HK-2 (cell line): ENCODE results near the gene OR2H2.

Source experiments
- DNase-seq: peaks from one replicate; pipeline ENCODE4 v3.0.0-alpha.2; 2018; ENCODE audit not compliant: unreplicated experiment

OR2H2 gene

DNA sequence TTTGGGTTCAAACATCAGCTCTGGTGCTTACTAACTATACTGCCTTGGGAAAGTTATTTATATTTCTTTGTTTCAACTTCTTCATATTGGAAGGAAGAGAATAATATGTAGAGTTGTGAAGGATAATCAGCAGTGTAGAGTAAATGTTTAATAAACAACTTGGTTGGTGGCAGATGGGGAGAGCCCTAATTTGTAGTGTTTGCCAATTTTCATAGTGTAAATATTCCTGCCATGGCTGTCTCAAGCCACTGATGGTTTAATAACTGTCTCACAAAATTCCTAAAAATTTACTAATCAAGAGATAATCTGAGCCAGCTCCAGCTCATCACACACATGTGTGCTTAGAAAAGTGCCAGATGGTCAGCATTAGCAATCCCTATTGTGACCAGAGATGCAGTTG is at the start of gene OR2H2:
Gene OR2H2, plus strand, starts transcription at position 301 of the 400 bp plus-strand sequence. CDS start 2,824 bp downstream, outside the sequence.
- no peak for DNase-seq

- DNase-seq, result no peak
These were observed 47.1 kb upstream of the OR2H2 start for GRCh38 chr6:29537714-29538403.

DNA sequence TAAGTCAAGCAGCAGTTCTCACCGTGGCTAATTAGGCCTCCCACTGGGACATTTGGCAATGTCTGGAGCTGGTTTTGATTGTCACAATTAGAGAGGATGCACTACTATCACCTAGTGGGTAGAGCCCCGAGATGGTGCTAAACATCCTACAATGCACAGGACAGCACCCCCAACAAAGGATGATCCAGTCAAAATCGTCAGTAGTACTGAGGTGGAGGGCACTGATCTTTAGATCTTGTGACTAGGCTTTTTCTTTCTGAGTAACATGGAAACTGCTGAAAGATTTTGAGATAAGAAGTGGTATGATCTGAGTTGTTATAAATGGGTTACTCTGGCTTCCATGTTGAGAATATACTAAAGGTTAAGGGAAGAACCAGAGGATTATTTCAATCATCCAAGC is 37.3 kb upstream of the OR2H2 start:
- DNase-seq, result no peak

- no peak for DNase-seq
These were observed 32.3 kb upstream of the OR2H2 start for GRCh38 chr6:29552512-29553051.

DNA sequence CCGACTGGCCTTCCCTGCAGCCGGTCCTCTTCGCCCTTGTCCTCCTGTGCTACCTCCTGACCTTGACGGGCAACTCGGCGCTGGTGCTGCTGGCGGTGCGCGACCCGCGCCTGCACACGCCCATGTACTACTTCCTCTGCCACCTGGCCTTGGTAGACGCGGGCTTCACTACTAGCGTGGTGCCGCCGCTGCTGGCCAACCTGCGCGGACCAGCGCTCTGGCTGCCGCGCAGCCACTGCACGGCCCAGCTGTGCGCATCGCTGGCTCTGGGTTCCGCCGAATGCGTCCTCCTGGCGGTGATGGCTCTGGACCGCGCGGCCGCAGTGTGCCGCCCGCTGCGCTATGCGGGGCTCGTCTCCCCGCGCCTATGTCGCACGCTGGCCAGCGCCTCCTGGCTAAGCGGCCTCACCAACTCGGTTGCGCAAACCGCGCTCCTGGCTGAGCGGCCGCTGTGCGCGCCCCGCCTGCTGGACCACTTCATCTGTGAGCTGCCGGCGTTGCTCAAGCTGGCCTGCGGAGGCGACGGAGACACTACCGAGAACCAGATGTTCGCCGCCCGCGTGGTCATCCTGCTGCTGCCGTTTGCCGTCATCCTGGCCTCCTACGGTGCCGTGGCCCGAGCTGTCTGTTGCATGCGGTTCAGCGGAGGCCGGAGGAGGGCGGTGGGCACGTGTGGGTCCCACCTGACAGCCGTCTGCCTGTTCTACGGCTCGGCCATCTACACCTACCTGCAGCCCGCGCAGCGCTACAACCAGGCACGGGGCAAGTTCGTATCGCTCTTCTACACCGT is 31.5 kb upstream of the OR2H2 start:
- DNase-seq, result no peak

GRCh38 chr6:29554764-29555163 is 30.2 kb upstream of the OR2H2 start:
- no peak for DNase-seq

DNA sequence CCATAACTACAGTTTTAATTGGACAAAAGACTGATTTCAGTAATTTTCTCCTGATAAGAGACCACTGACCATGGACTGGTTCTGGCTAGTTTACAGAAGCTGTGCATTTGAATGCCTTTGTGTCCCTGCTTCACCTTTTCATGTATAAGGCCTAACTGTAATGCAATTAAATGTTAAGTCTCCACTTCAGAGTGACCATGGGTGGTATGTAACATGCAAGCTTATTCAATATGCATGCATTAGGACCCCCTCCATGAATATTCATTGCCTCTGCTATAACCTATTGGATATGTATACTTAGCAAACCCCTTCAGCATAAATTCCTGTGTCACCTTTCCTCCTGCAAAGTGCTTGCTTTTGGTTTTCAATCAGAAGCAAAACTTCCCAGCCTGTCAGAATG is 27.6 kb upstream of the OR2H2 start:
- DNase-seq, result no peak

GRCh38 chr6:29558439-29559079 is 26.4 kb upstream of the OR2H2 start:
- DNase-seq, result no peak

DNA sequence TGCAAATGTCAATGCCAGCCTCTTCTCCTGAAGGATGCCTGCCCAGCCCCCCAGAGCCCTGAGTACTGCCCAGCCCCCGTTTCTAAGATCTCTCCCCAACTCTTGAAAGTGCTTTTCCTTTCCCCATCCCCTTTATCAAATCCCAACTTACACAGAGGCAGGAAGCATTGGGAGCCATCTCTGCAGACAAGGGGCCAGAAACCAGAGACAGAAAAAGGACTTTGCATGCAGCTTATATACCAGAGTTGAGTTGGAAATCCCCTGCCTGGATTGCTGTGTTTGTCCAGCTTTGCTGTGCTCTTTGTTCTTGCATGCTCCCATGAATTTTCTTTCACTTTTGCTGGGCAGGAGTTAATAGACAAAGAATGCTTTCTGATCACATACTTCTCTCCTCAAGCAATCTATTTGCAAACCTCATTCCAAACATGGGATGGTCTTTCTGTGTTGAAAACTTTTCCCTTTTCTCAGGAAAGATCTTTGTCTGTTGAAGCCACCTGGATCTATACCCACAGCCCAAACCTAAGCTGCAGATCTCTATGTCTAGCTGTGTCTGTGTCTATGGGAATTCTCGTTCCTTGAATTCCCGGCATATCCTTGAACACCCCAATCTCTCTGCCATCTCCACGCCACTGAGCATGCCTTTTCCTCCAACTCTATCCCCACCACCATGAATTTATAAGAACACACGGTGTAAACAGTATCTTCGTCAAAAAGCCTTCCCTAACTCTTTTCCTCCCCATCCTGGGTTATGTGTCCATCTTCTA is 25.2 kb upstream of the OR2H2 start, which contains the start of gene UBD:
Gene UBD, minus strand, starts transcription at position 209 of the 764 bp plus-strand sequence. Its CDS starts 31 bp downstream, at position 178.
- DNase-seq, result no peak

DNA sequence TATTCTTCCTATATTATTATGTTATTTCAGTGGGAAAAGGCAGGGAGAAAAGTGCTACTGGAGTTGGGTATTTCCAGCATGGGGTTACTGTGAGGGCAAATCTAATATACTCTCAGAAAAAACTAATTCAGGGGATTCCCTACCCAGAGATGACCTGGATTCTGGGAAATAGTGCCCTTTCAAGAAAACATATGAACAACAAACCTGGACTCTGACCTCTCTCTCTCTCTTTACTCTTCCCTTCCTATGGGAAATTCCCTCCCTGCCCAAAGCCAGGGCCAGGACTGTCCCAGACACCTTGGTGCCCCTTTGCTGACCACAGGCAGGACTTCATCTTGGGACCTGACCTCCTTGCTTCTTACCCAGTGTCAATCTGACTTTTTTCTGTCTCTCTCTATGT is 23.8 kb upstream of the OR2H2 start:
- DNase-seq, result no peak

DNA sequence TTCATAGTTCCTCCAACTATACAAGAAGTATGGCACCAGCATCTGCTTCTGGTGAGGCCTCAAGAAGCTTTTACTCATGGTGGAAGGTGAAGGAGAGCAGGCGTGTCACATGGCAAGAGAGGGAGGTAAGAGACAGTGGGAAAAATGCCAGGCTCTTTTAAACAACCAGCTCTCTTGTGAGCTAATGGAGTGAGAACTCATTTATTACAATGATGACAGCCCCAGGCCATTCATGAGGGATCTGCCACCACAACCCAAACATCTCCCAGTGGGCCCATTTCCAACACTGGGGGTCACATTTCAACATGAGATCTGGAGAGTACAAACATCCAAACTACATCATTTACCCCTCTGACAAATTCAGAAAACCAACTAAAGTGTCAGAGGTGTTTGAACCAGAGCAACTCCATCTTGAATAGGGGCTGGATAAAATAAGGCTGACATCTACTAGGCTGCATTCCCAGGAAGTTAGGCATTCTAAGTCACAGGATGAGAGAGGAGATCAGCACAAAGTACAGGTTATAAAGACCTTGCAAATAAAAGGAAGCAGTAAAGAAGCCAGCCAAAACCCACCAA is 23.2 kb upstream of the OR2H2 start:
- no peak for DNase-seq

- no peak for DNase-seq
These were observed 21.4 kb upstream of the OR2H2 start for GRCh38 chr6:29563435-29563965.

DNA sequence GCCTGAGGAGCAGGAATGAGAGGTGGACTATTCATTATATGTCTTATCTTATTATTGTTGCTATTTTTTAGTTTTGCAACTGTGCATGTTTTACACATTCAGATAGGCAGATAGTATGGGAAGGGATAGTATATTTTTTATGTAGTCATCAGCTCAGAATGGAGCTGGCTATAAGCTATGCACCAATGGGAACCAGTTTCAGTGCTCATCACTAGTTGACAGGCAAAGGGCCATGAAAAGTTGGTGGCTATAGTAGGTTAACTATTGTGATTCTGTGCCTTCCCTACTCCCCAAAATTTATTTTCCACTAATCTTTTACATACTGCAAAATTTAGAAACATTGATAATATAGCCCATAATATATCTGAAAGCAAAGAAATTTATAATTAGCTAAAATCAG is 20.0 kb upstream of the OR2H2 start:
- DNase-seq, result no peak

DNA sequence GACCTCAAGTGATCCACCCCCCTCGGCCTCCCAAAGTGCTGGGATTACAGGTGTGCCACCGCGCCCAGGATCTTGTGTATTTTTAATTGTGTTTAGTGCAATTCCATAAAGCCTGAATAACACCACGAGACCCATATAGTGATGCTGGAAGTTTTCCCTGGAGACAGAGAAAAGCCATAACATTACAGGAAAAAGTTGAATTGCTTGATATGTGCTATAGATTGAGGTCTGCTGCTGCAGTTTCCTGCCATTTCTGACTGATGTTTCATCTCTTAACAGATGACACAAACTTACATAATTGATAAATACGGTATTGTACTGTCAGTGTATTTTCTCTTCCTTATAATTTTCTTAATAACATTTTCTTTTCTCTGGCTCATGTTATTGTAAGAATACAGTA is 18.1 kb upstream of the OR2H2 start:
- no peak for DNase-seq

DNA sequence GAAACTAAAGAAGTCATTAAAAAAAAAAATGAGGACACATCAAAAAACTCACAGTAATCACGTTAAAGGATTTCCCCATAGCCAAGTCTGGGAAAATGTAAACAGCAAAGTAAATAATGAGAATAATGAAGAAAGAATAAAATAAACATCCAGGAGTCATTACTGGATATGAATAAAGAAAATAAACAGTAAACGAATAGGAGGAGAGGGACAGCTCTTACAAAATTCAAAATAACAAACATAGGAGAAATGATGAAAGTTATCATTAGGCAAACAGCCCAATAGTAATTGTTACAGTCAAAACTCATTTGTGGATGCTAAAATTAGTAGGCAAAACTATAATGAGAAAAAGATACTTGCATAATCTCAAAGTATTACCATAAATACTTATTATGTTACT is 17.4 kb upstream of the OR2H2 start:
- DNase-seq, result no peak

DNA sequence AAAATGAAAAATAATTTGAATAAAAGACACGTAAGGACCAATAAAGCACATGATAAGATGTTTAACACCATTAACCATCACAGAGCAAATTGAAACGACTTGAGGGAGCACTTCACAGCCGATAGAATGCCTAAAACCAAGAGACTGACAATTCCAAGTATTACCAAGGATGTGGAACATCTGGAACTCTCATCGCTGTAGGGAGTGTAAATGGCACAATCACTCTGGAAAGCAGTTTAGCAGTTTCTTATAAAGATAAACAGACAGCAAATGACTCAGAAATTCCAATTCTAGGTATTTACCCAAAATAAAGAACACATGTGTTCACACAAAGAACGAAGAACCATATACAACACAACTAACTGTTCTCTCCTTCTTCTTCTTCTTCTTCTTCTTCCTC is 16.9 kb upstream of the OR2H2 start:
- DNase-seq, result no peak

- DNase-seq, result no peak
These were observed 8.9 kb upstream of the OR2H2 start for GRCh38 chr6:29576056-29576455.

DNA sequence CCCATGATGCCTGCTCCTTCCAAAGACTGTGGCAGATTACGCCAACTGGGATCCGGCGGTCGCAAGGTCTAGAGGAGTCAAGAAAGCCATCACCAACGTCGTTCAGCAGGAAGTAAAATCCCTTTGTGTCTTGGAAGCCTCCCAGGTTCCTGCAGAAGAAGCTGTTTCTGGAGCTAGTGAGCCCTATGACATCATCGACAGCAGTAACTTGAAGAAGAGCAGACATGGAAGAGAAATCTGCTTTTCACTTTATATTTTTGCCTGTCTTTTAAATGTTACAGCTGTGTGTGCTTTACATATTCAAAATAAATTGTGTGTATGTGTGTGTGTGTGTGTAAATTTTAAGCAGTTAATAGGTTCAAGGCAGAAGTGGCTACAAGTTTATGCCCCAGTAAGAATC is 7.4 kb upstream of the OR2H2 start:
- DNase-seq, result no peak

- peak; percentile 33 for DNase-seq
These were observed 4.6 kb downstream of the OR2H2 start for GRCh38 chr6:29589423-29590048.

- DNase-seq, result no peak
These were observed 5.4 kb downstream of the OR2H2 start for GRCh38 chr6:29590218-29590808.
